GM19438 (cell line): Measurements from ENCODE around the gene PLBD1.

Source experiments
- ATAC-seq: cut with Tn5 transposase; IDR thresholded peaks from one replicate; pipeline ENCODE4 v1.9.1; 2021; ENCODE audit warnings: low read depth; ENCODE audit not compliant: unreplicated experiment

Gene PLBD1

DNA sequence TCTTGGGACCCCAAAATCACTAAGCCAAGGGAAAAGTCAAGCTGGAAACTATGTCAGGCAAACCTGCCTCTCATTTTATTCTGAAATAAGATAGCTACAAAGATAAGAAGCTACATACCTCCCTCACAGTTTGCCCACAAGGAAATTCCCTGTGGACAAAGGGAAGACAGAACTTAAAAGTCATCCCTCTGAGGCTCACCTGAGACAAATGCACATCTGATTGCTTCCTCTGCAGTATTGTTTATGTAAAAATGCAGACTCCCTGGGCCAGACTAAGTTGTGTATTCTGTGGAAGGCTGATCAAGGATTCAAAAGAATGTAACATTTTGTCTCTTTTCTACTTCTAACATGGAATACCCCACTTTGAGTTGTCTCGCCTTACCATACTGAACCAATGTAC lies 2.5 kb upstream of the PLBD1 start:
- ATAC-seq: no peak

DNA sequence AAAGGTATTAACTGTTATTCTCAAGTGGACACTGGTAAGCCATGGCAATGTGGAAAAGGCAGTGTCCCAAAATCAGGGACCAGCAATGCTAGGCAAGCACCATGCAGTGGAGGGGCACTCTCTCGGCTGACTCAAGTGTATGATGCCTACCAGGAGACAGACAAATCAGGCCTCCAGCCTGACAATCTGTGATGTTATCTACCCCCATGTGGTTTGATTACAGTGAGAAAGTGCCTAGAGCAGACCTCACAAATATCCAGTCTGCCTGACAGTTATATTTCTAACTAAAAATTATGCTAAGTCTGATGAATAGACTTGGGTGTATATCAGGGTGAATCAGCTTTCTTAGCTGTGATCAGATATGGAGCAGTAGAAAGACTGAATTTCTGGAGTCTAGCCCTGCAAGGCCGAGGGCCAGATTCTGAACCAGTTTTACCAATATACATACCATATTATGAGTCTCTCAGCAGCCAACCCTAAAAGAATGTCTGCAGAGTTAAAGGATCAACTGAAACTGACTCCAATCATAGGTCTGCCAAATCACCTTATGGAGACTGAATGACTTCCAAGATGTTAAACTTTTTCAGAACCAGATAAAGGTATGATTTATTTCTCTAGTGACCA lies 3.2 kb downstream of the PLBD1 start:
- ATAC-seq: no peak

DNA sequence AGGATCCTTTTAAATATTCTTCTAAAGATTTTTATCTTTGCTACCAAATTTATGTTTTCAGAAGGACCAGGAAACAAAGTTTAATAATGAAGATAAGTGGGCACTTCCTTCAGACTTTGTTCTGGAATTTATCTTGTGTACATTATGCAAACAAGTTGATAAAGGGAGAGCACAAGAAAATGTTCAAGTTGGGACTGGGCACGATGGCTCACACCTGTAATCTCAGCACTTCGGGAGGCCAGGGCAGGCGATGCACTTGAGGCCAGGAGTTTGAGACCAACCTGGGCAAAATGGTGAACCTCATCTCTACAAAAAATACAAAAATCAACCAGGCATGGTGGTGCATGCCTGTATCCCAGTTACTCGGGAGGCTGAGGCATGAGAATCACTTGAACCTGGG lies 4.6 kb downstream of the PLBD1 start:
- ATAC-seq: no peak

DNA sequence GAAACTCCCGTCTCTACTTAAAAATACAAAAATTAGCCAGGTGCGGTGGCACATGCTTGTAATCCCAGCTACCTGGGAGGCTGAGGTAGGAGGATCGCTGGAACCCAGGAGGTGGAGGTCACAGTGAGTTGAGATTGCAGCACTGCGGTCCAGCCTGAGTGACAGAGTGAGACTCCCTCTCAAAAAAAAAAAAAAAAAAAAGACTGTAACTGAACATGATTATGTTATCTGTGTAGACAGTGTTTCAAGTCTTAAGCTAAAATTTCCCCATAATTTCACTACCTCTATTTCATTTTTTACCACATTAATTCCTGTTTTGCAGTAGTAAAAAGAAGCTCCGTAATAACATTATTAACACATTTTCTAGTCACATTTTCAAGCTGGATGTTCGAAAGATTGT lies 5.4 kb downstream of the PLBD1 start:
- no peak for ATAC-seq

DNA sequence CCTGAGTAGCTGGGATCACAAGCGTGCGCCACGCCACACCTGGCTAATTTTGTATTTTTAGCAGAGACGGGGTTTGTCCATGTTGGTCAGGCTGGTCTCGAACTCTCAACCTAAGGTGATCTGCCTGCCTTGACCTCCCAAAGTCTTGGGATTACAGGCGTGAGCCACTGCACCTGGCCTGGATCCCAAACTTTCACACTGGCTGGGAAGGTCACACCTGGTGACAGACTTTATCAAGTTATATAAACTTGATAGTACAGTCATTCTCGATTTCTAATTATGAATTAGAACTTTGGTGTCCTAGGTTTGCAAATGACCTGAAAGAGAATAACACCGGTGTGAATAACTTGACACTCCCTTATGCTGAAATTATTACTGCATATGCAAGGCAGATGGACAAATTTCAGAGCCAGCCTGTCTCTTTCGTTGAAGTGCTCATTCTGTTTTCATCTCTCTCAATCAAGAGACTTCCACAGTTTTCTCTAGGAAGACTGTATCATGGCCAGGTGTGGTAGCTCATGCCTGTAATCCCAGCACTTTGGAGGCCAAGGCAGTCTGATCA lies 5.9 kb downstream of the PLBD1 start:
- ATAC-seq: no peak

DNA sequence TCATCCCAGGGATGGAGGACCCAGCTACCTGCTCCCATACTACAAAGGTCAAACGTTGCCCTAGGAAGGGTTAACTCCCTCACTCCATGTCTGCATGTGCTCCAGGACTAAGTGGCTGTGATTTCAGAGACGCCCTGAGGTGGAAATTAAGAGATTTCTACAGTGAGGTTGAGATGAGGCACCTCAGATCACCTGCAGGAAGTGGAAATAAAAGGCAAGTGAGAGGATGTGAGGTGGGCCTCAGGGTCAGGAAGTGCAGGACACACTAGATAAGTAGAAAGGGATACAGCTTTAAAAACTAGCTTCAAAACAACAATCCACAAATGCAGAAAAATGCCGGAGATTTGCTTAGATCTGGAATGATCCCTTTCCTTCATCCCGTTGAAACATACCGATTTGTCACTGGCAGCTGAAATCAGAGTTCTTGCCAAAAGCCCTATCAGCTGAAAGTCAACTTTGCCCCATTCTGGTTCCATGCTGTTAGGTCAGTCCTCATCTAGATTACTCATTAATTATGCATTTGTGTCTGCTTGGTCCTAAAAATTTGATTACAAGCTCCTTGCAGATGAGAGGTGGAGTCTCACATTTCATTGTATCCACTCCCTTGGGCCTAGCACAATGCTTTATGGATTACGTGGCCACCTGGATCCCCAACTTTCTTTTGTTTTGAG lies 6.6 kb downstream of the PLBD1 start:
- ATAC-seq: no peak

DNA sequence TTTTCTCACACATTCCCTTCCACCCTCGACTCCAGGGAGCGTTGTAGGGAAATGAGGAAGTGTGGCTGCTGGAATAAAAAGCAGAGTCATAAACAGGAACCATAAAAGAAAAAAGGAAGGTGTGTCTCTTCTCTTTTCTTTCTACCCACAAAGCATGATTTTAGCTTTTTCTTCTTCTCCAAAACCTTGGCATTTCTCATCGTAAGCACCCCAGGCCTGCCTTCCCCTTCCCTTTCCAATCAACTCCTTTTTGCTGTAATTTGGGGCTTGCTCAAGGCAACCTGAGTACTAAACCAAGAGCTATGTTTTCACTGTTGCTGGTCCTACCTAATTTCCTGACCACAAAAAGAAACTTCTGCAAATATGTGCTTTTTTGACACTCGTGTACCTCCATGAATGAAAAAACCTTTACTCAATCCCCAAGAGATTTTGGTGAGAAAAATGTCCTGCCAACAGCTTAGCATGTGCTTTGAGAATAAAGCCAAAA lies 9.2 kb downstream of the PLBD1 start:
- no peak for ATAC-seq

DNA sequence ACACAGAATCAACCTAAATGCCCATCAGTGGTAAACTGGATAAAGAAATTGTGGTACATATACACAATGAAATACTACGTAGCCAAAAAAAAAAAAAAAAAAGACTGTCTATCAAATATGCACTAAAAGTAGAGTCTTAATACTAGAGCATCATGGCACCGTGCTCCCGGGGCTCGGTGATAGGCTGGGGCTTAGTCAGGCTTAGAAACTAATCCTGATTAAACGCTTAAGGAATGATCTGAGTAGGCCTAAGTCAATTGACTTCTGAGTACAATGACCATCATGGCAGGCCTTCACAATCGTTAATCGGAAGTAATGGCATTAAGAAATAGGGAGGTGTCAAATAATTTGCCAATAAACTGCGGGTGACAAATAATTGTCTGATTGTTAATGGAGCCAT lies 9.7 kb downstream of the PLBD1 start:
- ATAC-seq: no peak

DNA sequence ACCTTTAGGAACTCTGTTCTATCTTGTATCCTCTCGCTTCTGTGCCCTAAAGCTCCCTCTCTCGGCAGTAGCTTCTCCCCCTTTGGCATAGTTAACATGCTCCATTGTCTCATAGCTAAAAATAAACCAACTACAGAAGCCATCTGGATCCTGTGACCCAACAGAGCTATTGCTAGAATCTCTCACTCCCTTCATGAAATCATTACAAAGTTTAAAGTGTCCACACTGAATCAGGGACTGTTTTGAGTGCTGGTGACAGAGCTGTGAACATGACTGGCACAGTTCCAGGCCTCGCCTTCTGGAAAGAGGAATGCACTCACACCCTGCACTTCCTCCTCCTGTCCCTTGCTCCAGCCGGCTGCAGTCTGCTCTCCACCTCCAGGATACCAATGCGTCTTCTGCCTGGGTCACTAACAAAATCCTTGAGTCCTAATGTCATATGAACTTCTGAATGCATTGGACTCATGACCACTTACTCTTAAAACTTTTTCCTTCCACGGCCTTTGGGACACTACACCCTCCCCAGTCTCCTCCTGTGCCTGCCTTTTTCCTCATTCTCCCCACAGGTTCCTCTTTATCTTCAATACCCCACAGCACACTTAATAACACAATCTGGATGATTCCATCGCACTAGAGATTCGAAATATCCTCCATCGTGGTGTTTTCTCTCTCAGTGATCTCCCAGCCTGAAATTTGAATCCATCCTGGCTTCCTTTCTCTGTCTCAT lies 13.2 kb downstream of the PLBD1 start:
- no peak for ATAC-seq

DNA sequence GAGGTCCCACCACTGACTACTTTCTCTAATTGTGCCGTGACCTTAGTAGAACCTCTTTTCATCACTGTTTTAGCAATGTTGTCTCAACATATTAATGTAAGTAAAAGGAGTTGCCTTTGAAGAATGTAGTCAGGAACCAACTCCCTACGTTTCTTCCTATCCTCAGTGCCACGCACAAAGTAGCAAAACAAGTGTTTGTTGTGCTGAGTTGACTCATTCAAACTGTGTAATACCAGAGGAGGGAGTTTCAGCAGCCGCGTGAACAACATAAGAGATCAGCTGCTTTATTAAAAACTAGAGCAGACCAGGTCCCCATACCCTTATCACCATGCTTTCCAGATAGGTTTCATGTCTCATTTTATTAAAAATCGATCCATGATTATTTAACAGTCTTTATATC lies 19.1 kb downstream of the PLBD1 start:
- ATAC-seq: no peak

DNA sequence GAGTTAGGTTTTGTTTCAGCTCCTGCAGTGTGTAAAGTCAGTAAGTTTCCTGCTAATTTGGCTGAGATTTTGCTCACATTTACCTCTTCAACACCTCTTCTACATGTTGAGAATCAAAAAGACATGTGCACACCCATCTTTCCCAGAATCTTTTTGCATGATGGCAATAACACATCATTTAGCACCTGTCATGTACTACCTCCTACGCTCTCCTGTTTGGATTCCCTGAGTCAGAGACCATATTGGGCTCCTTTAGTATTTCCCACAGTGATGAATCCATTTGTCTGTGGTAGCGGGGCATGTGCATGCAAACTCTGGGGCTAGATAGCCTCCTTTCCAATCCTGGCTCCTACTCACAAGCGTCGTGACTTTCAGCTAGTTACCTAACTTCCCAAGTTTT lies 20.1 kb downstream of the PLBD1 start:
- no peak for ATAC-seq

DNA sequence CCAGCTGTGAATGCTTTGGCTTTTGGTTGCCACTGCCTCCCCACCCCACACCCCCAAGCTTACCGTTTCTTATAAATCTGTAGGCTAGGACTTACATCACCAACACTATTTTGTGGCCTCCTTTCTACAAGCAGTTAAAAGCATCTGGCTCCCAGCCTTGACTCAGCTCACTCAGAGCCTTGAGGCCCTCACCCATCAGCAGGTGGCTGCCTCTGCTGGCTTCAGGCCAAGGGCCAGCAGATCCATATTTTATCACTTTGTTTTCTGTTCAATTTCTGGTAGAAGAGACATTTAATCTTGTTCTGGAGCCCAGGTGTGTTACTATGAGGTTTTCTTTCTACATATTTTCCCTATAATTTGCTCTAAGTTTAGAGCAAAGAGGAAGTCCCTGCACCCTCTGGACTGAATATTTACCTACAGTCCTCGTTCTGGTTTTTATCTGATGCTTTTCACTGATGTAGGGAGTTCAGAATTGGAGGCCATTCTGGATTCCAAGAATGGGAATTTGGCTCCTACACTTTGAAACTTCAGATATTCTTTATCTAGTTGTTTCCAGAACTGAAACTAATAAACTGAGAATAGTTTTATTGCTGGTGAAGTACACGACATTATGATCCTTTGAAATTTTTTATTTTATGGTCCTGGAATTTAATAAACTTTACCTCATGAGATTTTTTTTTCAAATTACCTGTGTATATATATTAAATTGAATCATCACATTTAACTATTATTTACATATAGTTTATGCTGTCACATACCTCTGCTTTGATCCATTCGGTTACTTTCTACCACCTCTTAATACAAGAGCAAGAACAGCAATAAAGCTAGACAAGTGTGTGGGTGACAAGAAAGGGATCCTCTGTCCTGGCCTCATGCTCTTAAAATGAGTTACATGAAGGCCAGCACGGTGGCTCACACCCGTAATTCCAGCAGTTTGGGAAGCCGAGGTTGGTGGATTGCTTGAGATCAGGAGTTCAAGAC lies 22.2 kb downstream of the PLBD1 start:
- no peak for ATAC-seq

DNA sequence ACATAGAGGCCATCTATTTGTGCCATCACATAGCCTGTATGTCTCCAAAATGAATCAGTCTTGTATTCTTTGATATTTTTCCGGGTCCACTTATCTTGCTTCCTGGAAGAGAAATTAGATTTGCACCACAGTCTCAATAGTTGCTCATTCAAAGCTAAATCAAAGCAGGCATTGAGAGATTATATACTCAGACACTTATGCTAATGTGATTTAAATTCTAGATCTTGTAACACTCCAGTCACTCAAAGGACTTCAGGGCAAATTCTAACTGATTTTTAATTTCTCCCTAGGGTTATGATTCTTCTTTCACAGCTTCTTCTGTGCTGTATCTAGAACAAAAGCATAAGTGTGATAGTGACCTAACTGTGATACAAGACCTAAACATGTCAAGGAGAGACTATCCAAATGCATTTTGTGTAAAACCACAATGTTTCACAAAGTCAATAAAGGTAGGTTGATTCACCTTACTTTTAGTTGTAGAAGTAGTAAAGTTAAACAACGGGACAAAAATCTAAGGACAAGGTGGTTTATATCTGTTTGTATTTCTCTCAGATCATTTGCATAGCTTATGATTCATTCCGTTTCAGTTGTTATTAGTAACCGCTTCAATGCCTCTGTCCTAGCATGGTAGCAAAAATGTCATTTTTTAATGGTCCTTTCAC lies 26.8 kb downstream of the PLBD1 start:
- no peak for ATAC-seq

DNA sequence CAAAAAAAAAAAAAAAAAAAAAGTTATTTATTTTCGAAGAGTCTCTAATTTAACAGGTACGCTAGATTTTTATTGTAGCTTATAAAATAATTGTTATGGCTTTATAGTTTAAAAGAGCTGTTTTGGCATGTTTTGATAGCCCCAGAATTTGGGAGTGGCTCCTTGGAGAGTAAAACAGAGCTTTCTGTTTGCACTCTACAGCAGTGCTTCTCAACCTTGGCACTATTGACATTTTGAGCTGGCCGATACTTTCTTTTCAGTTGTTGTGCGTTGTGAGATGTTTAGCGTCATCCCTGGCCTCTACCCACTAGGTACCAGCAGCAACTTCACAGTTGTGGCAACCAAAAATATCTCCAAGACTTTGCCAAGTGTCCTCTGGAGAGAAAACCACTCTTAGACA lies 30.6 kb downstream of the PLBD1 start:
- ATAC-seq: no peak

DNA sequence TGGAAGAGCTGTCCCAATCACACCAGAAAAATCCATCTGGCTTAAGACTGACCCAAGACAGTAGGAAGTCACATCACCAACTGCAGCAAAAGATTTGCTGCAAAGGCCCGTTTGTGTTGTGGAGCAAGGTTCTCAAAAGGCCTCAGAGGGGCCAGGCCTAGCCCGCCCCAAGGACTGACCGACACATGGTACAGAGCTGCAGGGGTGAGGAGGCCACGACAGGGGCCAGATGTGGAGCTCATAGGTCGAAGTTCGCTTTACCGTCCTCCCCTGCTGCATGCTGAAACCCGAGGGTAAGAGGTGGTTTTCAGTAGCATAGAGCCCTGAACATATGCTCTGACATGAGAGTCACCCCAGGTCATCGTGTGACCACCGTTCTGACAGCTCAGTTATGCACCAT lies 35.5 kb downstream of the PLBD1 start:
- ATAC-seq: no peak

DNA sequence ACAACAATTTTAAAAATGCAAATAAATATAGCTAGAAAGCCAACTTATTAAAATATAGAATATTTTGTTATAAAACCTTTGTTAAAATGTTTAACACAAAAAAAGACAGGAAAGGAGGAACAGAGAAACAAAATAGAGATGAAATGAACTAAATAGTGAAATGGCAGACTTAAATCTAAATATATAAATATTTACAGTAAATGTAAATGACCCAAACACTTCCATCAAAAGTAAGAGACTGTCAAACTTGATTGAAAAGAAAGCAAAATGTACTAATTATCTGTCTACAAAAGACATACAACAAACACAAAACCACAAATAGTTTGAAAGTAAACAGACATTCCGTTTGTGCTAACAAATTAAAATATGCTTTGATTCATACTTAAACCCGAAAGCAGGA lies 41.7 kb downstream of the PLBD1 start:
- ATAC-seq: no peak

DNA sequence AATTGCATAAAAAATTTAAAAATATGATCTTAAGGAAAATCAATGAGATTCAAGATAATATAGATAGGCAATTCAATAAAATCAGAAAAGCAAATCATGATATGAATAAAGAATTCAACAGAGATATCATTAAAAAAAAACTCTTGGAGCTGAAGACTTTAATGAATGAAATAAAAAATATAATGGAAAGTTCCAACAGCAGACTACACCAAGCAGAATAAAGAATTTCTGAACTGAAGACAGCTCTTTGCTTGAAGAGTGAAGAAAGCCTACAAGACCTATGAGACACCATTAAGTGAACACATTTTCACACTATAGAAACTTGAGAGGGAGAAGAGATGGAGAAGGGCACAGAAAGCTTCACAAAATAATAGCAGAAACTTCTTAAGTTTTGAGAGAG lies 45.9 kb downstream of the PLBD1 start:
- no peak for ATAC-seq

DNA sequence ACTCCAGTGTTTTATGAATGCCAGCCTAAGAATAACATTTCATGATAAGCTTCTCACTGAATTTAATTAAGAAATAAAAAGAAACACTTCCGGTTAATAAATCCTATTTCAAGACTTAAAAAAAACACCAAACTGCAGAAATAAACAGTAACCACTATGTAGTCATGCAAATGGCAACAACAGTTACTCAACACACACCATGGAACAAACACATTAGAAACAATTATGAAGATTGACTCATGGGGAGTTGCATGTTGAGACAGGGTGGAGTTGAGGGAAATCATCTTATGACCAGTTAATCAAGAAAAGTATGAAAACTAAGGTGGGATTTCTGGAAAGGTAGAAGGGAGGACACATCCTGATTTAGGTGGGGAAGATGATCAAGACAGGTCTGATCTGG lies 52.7 kb downstream of the PLBD1 start:
- ATAC-seq: no peak

DNA sequence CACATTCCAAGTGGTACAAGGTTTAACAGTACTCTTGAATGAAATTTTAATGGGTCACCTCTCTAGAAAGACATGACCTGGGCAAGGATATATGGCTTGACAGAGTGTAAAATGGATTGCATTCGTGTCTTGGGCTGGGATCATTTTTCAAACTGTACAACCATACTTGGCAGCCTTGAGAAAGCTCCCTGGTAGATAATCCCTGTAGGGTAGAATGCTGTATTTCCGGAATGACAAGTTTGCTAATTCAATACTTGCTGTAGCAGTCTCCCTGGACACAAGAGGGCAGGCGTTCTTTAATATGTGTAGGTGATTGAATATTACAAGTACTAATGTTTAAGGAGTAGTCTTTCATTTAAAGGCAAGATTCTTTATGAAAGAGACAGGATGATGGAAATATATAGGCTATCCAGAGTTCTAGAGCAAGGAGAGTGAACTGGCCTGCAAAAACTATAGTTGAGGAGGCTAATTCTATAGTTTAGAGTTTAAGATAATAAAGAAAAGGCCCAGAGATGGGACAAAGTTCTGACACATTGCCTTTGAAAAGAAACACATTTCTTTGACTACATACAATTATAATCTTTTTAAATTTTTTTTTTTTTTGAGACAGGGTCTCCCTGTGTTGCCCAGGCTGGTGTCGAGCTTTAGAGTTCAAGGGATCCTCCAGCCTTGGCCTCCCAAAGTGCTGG lies 53.4 kb downstream of the PLBD1 start:
- ATAC-seq: no peak
